AG10803 (cell line): ENCODE results near the gene PKHD1.

Experiments used
- DNase-seq: peaks from one replicate; pipeline ENCODE4 v3.0.0; 2010; ENCODE audit warnings: low read depth
- H3K4me3 ChIP-seq: 2 replicates; pipeline ENCODE4 v1.5.1; 2011; ENCODE audit warnings: mild to moderate bottlenecking, low read length, control low read depth
- CTCF ChIP-seq: conservative IDR thresholded peaks from 2 replicates; pipeline ENCODE4 v1.5.1; 2011; ENCODE audit warnings: mild to moderate bottlenecking, low read length, control low read depth, inconsistent platforms

Gene PKHD1

GRCh38 chr6:51913265-51913664 lies 174.1 kb downstream of the PKHD1 start:
- no peak for DNase-seq

GRCh38 chr6:51910851-51911250 lies 176.6 kb downstream of the PKHD1 start:
- no peak for DNase-seq
- no peak for TF ChIP-seq CTCF
- H3K4me3 ChIP-seq, result no peak overlapping the region

More at GRCh38 chr6:51913265-51913664, 174.1 kb downstream of the PKHD1 start:
- no peak overlapping the region for H3K4me3 ChIP-seq
- TF ChIP-seq CTCF, result no peak

GRCh38 chr6:51908243-51908642 lies 179.2 kb downstream of the PKHD1 start:
- H3K4me3 ChIP-seq, result no peak overlapping the region
- TF ChIP-seq CTCF, result no peak
- DNase-seq, result no peak

GRCh38 chr6:51901766-51902764 lies 185.3 kb downstream of the PKHD1 start:
- no peak for DNase-seq

GRCh38 chr6:51893366-51893765 lies 194.0 kb downstream of the PKHD1 start:
- no peak overlapping the region for H3K4me3 ChIP-seq
- no peak for DNase-seq

More at GRCh38 chr6:51901766-51902764, 185.3 kb downstream of the PKHD1 start:
- no peak overlapping the region for H3K4me3 ChIP-seq
- TF ChIP-seq CTCF, result no peak

GRCh38 chr6:51892750-51893149 lies 194.7 kb downstream of the PKHD1 start:
- no peak for TF ChIP-seq CTCF
- DNase-seq, result no peak
- H3K4me3 ChIP-seq, result no peak overlapping the region

More at GRCh38 chr6:51893366-51893765, 194.0 kb downstream of the PKHD1 start:
- TF ChIP-seq CTCF, result no peak

- no peak for DNase-seq
- no peak for TF ChIP-seq CTCF
- H3K4me3 ChIP-seq, result no peak overlapping the region
Measured at GRCh38 chr6:51892339-51892738, 195.1 kb downstream of the PKHD1 start.
